ENCODE measurements around the gene ZC3H8.

GRCh38 chr2:112295407-112296078 is 40.7 kb upstream of the ZC3H8 start:
- TF ChIP-seq CTCF (IDR thresholded peaks at IDR 0.05) (no peak), POLR2A (IDR thresholded peaks at IDR 0.05) (no peak)

All from testis (tissue), 2 donors.